ENCODE results near the gene TRAF1. TPM values are rescaled to one million over a fixed set of nuclear protein-coding genes. Genes with fewer than 3 reads are reported as not detected.

The TRAF1 gene
- total RNA-seq, 1 experiment from 2014 or later = 1.4 TPM

GRCh38 chr9:120877276-120878034 is 49.1 kb downstream of the TRAF1 start:
- no peaks in the 10 kb centered on the region for H3K79me1 ChIP-seq (ENCODE audit: insufficient read depth, low read depth, low read length, poor library complexity, severe bottlenecking)
- peaks cover 8% of the 10 kb centered on the region for H3K27me3 Mint-ChIP-seq (ENCODE audit: low read depth)
- peak overlapping the region; percentile 80 to 85 for H3K4me3 Mint-ChIP-seq
- H4K20me1 ChIP-seq (ENCODE audit: control insufficient read depth, insufficient read depth, insufficient read length) = no peaks in the 10 kb centered on the region
- H3K4me1 ChIP-seq (ENCODE audit: insufficient read depth, low read length) = peaks cover 8% of the 10 kb centered on the region
- H2AFZ ChIP-seq (ENCODE audit: low read length) = no peak overlapping the region
- no peak overlapping the region for H3T11ph ChIP-seq (ENCODE audit: low read length)
- no peak overlapping the region for H3K27ac ChIP-seq (ENCODE audit: insufficient read length, low read depth, low read length)
- peak overlapping the region in 1 of 3 experiments; percentile 95; a peak in 2 of 7 replicates for H3K27ac Mint-ChIP-seq
- peaks cover 2% of the 10 kb centered on the region; the same call in 1 of the 2 replicates for H3K27me3 ChIP-seq (ENCODE audit: insufficient read depth, low read length)
- H3K79me2 ChIP-seq (ENCODE audit: insufficient read depth, low read length) = no peaks in the 10 kb centered on the region
- H2BK5ac ChIP-seq (ENCODE audit: insufficient read length, low read length) = no peak overlapping the region
- H4K5ac ChIP-seq (ENCODE audit: insufficient read length, low read depth, low read length) = no peak overlapping the region
- no peak for TF ChIP-seq CTCF (conservative IDR thresholded peaks at IDR 0.05)
- no peak overlapping the region for H2BK12ac ChIP-seq (ENCODE audit: insufficient read length, low read depth, low read length)
- H4K8ac ChIP-seq (replicated peaks; ENCODE audit: insufficient read length, low read depth, low read length) = no peak overlapping the region
- DNase-seq = peak; percentile 53
- H3K56ac ChIP-seq (ENCODE audit: insufficient read length, low read depth, low read length) = no peak overlapping the region
- H3K4me2 ChIP-seq (ENCODE audit: insufficient read depth, insufficient read length, low read length) = peak overlapping the region; percentile 50
- H3K18ac ChIP-seq (ENCODE audit: insufficient read length, low read depth, low read length) = peak overlapping the region; percentile 2
- H2BK120ac ChIP-seq (ENCODE audit: low read depth, low read length, poor library complexity, severe bottlenecking) = no peak overlapping the region
- WGBS (ENCODE audit: extremely low coverage, insufficient read length, low lambda C conversion rate) = no CpG with 5 or more reads among the region's 63 CpGs
- H3K4me1 Mint-ChIP-seq = peaks cover 54 to 55% of the 10 kb centered on the region in 2 experiments
- H3K9me3 Mint-ChIP-seq = no peaks in the 10 kb centered on the region
- no peak overlapping the region for H3K4ac ChIP-seq (ENCODE audit: low read depth, low read length)
- no peak overlapping the region for H2AK5ac ChIP-seq (ENCODE audit: insufficient read length, low read length)
- H4K91ac ChIP-seq (ENCODE audit: insufficient read length, low read depth, low read length) = no peak overlapping the region
- H3K14ac ChIP-seq (ENCODE audit: insufficient read depth, low read length) = peak overlapping the region; percentile 3
- H3K9me3 ChIP-seq (ENCODE audit: control insufficient read depth, low read depth, low read length) = no peaks in the 10 kb centered on the region
- no peak overlapping the region for H3K9ac ChIP-seq (ENCODE audit: extremely low read depth, insufficient read length, low read length)
- peaks cover 0 to 20% (median 9%) of the 10 kb centered on the region in 3 experiments; a peak in 4 of 7 replicates for H3K36me3 Mint-ChIP-seq (ENCODE audit: insufficient read depth in 1 of 3, low read depth in 3 of 3)
- H2BK15ac ChIP-seq (ENCODE audit: low read depth, low read length) = no peak overlapping the region
- no peak overlapping the region for H2BK20ac ChIP-seq (ENCODE audit: low read depth, low read length, poor library complexity, severe bottlenecking)
- H3K23ac ChIP-seq (ENCODE audit: insufficient read length, low read depth, low read length) = no peak overlapping the region
- peaks cover 5% of the 10 kb centered on the region for H3K23me2 ChIP-seq (ENCODE audit: insufficient read length, low read depth, low read length, poor library complexity, severe bottlenecking)
